ENCODE results near the gene POMT1.

POMT1 gene

GRCh38 chr9:131557855-131558548 lies 55.3 kb downstream of the POMT1 start:
- DNase-seq = no peak

GRCh38 chr9:131559421-131560000 lies 56.8 kb downstream of the POMT1 start:
- DNase-seq = no peak

GRCh38 chr9:131562032-131562959 lies 59.6 kb downstream of the POMT1 start:
- no peak for DNase-seq

GRCh38 chr9:131565369-131565768 lies 62.7 kb downstream of the POMT1 start:
- DNase-seq = no peak

- no peak for DNase-seq
Observed at GRCh38 chr9:131566158-131566557, 63.4 kb downstream of the POMT1 start.

GRCh38 chr9:131567910-131568309 lies 65.2 kb downstream of the POMT1 start:
- DNase-seq = no peak

Data from NCI-H82 (cell line).